Measurements from ENCODE around the gene RPLP2.

DNA sequence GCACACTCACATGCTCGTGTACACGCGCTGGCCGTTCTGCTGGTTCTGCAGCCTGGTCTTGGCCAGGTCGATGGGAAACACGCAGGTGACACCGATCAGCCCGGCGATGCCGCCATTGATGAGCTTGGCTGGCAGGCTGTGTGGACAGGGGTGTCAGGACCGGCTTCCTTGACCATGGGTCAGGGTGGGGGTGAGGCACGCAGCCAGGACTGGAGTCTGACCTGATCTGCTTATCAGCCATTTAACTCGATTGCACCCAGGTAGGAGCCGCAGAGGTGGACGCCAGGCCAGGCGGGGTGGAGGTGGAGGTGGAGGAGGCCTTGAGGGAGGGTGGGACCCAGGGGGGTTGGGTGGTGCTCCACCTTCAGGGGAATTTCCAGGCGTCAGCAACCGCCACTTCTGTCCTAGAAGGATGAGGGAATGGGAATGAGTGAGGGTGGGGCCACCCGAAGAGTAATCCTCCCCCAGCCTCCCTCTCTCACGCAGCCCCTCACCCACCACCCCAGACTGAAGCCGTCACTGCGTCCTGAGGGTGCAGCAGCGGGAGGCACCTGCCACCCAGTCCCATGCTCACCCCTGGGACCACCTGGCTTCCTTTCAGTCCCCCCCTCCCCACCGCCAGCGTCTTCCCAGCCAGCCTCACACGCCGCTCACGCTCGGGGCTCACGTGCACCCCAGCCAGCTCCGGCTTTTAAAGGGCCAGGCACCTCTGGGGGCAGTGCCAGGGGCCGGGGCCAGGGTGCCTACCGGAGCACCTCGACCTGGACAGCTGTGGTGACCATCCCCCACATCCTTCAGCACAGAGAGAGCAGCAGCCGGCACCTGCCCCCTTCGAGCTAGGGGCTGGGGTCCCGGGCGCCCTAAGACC, 14.8 kb upstream of the RPLP2 start:
- TF ChIP-seq ZNF274 (IDR thresholded peaks at IDR 0.05; ENCODE audit: low read depth, low read length) (no peak), YY1 (IDR thresholded peaks at IDR 0.05; ENCODE audit: insufficient read depth, insufficient read length) (no peak)

Data from NT2/D1 (cell line).